ENCODE data around the gene AHRR. TPM values are rescaled to one million over a fixed set of nuclear protein-coding genes. Genes with fewer than 3 reads are reported as not detected.

AHRR gene
- total RNA-seq, 1 donor, result 54.6 TPM

DNA sequence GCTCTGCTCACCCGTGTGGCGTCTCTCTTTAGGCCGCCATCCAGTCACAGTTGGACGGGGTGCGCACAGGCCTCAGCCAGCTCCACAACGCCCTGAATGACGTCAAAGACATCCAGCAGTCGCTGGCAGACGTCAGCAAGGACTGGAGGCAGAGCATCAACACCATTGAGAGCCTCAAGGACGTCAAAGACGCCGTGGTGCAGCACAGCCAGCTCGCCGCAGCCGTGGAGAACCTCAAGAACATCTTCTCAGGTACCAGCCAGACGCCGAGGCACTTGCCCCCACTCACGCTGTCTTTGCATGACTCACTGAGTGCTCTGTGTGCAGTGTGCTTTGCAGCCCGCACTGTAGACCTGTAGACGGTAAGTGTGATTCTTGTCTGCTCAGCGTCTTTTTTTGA lies 126.0 kb downstream of the AHRR start:
- Histone ChIP-seq H3K4me3 (ENCODE audit: insufficient read depth, low read length) (no peak overlapping the region), H3K4me1 (ENCODE audit: insufficient read depth, low read length) (peaks cover 9% of the 10 kb centered on the region), H4K20me1 (ENCODE audit: insufficient read depth, low read length) (peaks cover 39% of the 10 kb centered on the region), H3K79me2 (ENCODE audit: insufficient read depth, low read length) (peaks cover 66% of the 10 kb centered on the region), H2AFZ (ENCODE audit: low read length) (no peak overlapping the region), H3K9me3 (ENCODE audit: low read depth, low read length) (no peaks in the 10 kb centered on the region), H3K27me3 (ENCODE audit: insufficient read depth, low read length) (no peaks in the 10 kb centered on the region), H3K4me2 (ENCODE audit: insufficient read depth, low read length) (no peak overlapping the region), H3K36me3 (ENCODE audit: insufficient read depth, low read length) (peaks cover 61% of the 10 kb centered on the region), H3K27ac (ENCODE audit: low read depth, low read length) (no peak overlapping the region)
- TF ChIP-seq, protein P1, sequence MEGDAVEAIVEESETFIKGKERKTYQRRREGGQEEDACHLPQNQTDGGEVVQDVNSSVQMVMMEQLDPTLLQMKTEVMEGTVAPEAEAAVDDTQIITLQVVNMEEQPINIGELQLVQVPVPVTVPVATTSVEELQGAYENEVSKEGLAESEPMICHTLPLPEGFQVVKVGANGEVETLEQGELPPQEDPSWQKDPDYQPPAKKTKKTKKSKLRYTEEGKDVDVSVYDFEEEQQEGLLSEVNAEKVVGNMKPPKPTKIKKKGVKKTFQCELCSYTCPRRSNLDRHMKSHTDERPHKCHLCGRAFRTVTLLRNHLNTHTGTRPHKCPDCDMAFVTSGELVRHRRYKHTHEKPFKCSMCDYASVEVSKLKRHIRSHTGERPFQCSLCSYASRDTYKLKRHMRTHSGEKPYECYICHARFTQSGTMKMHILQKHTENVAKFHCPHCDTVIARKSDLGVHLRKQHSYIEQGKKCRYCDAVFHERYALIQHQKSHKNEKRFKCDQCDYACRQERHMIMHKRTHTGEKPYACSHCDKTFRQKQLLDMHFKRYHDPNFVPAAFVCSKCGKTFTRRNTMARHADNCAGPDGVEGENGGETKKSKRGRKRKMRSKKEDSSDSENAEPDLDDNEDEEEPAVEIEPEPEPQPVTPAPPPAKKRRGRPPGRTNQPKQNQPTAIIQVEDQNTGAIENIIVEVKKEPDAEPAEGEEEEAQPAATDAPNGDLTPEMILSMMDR (IDR thresholded peaks at IDR 0.05; ENCODE audit: extremely low read depth, low read depth, low read length), result no peak
- peak; percentile 46 for DNase-seq (ENCODE audit: insufficient read length, low spot score, missing footprints)

DNA sequence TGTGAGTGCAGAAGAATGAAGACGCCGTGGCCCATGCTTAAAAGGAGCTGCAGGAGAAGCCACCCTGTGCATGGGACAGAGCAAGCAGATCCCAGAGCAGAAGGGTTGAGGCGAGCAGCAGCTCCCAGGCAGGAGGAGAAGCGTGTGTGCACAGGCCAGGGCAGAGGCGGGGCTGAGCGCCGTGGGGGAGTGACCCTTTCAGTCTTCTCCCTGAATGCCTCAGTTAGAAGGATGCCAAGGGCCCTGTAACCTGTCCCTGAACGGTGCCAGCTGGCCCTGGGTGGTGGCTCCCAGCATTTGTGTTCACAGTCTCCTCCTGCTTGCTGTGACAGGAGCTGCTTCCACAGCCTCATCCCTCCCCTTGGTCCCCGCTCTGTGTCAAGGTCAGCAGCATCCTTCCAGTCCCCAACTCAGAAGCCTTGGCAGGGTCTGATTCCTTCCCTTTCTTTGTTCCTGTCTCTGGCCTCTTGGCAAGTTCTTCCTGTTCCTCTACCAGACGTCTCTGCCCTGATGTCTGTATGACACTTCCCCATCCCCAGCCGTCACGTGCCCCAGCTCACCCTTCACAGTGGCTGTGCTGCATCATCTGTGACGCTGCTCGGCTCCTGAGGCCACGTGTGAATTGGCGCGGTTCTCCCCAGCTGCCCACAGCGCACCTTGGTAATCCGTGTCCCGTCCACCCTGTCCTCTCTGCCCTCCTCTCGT lies 126.7 kb downstream of the AHRR start:
- Histone ChIP-seq H4K20me1 (ENCODE audit: insufficient read depth, low read length) (peaks cover 44% of the 10 kb centered on the region), H3K4me3 (ENCODE audit: insufficient read depth, low read length) (no peak overlapping the region), H3K36me3 (ENCODE audit: insufficient read depth, low read length) (peaks cover 68% of the 10 kb centered on the region), H3K79me2 (ENCODE audit: insufficient read depth, low read length) (peaks cover 65% of the 10 kb centered on the region), H2AFZ (ENCODE audit: low read length) (no peak overlapping the region), H3K4me1 (ENCODE audit: insufficient read depth, low read length) (peaks cover 8% of the 10 kb centered on the region), H3K9me3 (ENCODE audit: low read depth, low read length) (no peaks in the 10 kb centered on the region), H3K4me2 (ENCODE audit: insufficient read depth, low read length) (no peak overlapping the region), H3K27me3 (ENCODE audit: insufficient read depth, low read length) (no peaks in the 10 kb centered on the region), H3K27ac (ENCODE audit: low read depth, low read length) (no peak overlapping the region)
- DNase-seq (ENCODE audit: insufficient read length, low spot score, missing footprints), result peak; percentile 57
- TF ChIP-seq, protein P1 (IDR thresholded peaks at IDR 0.05; ENCODE audit: extremely low read depth, low read depth, low read length), result no peak

DNA sequence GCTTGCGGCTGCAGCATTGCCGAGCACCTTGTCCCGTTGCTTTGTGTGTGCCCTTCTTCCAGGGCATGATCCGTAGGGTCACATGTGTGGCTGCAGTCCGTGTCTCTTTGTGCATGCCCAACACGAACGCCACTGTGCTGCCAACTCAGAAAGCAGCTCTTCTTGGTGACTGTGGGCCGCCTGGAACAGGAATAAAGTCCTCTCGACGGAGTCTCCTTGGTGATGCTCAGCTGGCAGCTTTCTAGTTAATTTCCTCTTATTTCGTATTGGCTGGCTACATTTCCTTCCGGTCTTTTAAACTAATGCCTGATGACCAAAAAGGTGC lies 127.2 kb downstream of the AHRR start:
- Histone ChIP-seq H3K79me2 (ENCODE audit: insufficient read depth, low read length) (peaks cover 65% of the 10 kb centered on the region), H3K36me3 (ENCODE audit: insufficient read depth, low read length) (peaks cover 73% of the 10 kb centered on the region), H3K4me3 (ENCODE audit: insufficient read depth, low read length) (no peak overlapping the region), H3K27me3 (ENCODE audit: insufficient read depth, low read length) (no peaks in the 10 kb centered on the region), H2AFZ (ENCODE audit: low read length) (no peak overlapping the region), H3K4me2 (ENCODE audit: insufficient read depth, low read length) (no peak overlapping the region), H3K9me3 (ENCODE audit: low read depth, low read length) (no peaks in the 10 kb centered on the region), H3K27ac (ENCODE audit: low read depth, low read length) (no peak overlapping the region), H4K20me1 (ENCODE audit: insufficient read depth, low read length) (peaks cover 42% of the 10 kb centered on the region), H3K4me1 (ENCODE audit: insufficient read depth, low read length) (peaks cover 5% of the 10 kb centered on the region)
- no peak for DNase-seq (ENCODE audit: insufficient read length, low spot score, missing footprints)
- TF ChIP-seq, protein P1 (IDR thresholded peaks at IDR 0.05; ENCODE audit: extremely low read depth, low read depth, low read length), result no peak

DNA sequence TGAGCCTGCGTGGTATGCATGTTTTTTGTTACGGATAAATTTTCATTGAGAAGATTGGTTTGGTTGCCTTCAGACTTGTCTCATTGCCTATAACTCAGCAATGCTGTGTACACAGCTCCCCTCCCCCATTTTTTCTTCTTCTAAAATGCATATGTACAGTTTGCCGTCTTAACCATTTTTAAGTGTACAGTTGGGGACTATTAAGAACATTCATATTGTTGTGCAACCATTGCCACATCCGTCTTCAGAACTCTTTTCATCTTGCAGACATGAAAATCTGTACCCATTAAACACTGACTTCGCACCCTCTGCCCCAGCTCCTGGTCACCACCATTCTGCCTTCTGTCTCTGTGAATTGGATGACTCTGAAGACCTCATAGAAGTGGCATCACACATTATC lies 127.6 kb downstream of the AHRR start:
- no peak overlapping the region for H2AFZ ChIP-seq (ENCODE audit: low read length)
- no peaks in the 10 kb centered on the region for H3K9me3 ChIP-seq (ENCODE audit: low read depth, low read length)
- H3K27me3 ChIP-seq (ENCODE audit: insufficient read depth, low read length), result no peaks in the 10 kb centered on the region
- TF ChIP-seq, protein P1 (IDR thresholded peaks at IDR 0.05; ENCODE audit: extremely low read depth, low read depth, low read length), result no peak
- no peak overlapping the region for H3K4me2 ChIP-seq (ENCODE audit: insufficient read depth, low read length)
- peaks cover under 1% of the 10 kb centered on the region for H3K4me1 ChIP-seq (ENCODE audit: insufficient read depth, low read length)
- peaks cover 65% of the 10 kb centered on the region for H3K79me2 ChIP-seq (ENCODE audit: insufficient read depth, low read length)
- H4K20me1 ChIP-seq (ENCODE audit: insufficient read depth, low read length), result peaks cover 39% of the 10 kb centered on the region
- H3K36me3 ChIP-seq (ENCODE audit: insufficient read depth, low read length), result peaks cover 77% of the 10 kb centered on the region
- H3K4me3 ChIP-seq (ENCODE audit: insufficient read depth, low read length), result no peak overlapping the region
- no peak for DNase-seq (ENCODE audit: insufficient read length, low spot score, missing footprints)
- H3K27ac ChIP-seq (ENCODE audit: low read depth, low read length), result no peak overlapping the region

Data from osteoblast (primary cell).